Activated naive CD4-positive, alpha-beta T cell treated with anti-CD3 and anti-CD28 coated beads, Interleukin-2, amount 10 ng/mL, durations not matched to agents 7 days and 5 days (primary cell): ENCODE results near the gene IGF1R.

Experiments used
- CTCF ChIA-PET: fragments of 350-600 bp; sonication (Branson Sonifier 250); formaldehyde crosslinking; loops from one replicate; lab custom pipeline; 2021; ENCODE audit warnings: antibody characterized with exemption; lab: Charles Lee
- DNase-seq: peaks from one replicate; pipeline ENCODE4 v3.0.0-alpha.2; 2020
- H3K27ac Mint-ChIP-seq: one replicate; pipeline ENCODE4 v1.8.0; 2021; ENCODE audit warnings: mild to moderate bottlenecking, moderate library complexity, mixed read lengths
- H3K27me3 Mint-ChIP-seq: one replicate; pipeline ENCODE4 v1.8.0; 2021; ENCODE audit warnings: mild to moderate bottlenecking, mixed read lengths
- H3K36me3 Mint-ChIP-seq: one replicate; pipeline ENCODE4 v1.8.0; 2021; ENCODE audit warnings: mixed read lengths
- H3K4me1 Mint-ChIP-seq: one replicate; pipeline ENCODE4 v1.8.0; 2021; ENCODE audit warnings: mixed read lengths
- H3K4me3 Mint-ChIP-seq: one replicate; pipeline ENCODE4 v1.8.0; 2021; ENCODE audit warnings: mild to moderate bottlenecking, moderate library complexity, mixed read lengths
- H3K9me3 Mint-ChIP-seq: one replicate; pipeline ENCODE4 v1.8.0; 2021; ENCODE audit warnings: mixed read lengths

IGF1R gene

DNA sequence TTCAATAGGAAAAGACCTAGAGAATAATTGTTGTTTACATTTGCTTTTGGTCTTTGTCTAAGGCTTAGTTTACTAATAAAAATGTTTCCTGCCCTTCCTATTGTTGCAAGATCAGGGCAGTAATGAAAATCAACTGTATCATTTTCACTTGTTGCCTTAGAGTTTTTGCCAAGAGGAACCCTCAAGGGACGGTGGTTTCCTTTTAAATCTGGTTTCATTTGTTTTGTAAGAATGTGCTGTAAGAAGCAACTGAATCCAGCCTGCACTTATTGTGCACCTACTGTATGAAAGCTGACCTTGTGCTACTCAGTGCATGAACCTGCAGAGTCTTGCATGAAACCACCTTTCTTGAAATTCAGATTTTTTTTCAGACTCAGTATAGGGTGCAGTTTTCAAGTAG, 5.3 kb downstream of the IGF1R start:
- CTCF ChIA-PET: interaction anchor here (1.0 to 2.7 kb wide), 2 partner anchors 134 kb away, joined by 4 to 10 read pairs; no protein-coding TSS in a partner anchor
- DNase-seq: no peak
- no peaks in the 10 kb centered on the region for H3K36me3 Mint-ChIP-seq
- no peaks in the 10 kb centered on the region for H3K9me3 Mint-ChIP-seq
- H3K4me3 Mint-ChIP-seq: no peak overlapping the region
- H3K27ac Mint-ChIP-seq: no peak overlapping the region
- peaks cover 46% of the 10 kb centered on the region for H3K4me1 Mint-ChIP-seq
- peaks cover 27% of the 10 kb centered on the region for H3K27me3 Mint-ChIP-seq

DNA sequence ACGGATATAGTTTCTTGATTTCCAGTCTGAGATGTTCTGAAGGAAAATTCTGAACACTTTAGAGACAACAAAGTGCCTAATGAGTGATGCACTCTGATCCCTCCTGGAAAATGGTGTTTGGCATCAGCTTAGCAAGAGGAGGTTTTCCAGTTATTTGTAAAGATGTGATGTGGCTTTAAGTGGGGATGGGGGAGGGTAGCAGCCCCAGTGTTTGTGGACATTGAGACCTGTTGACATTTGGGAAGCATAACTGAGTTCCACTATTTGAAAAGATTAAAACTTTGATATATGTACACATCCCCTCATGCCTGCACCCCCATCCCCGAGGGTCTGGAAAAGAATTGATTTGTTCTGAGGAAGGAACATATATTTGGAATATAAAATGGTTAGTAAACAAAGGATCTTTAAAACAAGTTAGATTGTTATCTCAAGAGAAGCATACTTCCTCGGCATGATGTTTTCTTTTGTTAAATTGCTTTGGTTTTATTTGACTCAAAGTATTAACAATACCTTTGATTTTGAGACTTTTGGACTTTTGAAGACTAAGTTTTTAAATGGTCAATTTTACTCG, 6.5 kb downstream of the IGF1R start:
- Mint-ChIP-seq H3K27ac (no peak overlapping the region), H3K4me3 (no peak overlapping the region), H3K36me3 (no peaks in the 10 kb centered on the region), H3K4me1 (peaks cover 46% of the 10 kb centered on the region), H3K9me3 (no peaks in the 10 kb centered on the region), H3K27me3 (peaks cover 31% of the 10 kb centered on the region)
- no peak for DNase-seq
- CTCF ChIA-PET: interaction anchor here (1.0 kb wide), 1 partner anchor 136 kb away, joined by 4 read pairs; no protein-coding TSS in a partner anchor

DNA sequence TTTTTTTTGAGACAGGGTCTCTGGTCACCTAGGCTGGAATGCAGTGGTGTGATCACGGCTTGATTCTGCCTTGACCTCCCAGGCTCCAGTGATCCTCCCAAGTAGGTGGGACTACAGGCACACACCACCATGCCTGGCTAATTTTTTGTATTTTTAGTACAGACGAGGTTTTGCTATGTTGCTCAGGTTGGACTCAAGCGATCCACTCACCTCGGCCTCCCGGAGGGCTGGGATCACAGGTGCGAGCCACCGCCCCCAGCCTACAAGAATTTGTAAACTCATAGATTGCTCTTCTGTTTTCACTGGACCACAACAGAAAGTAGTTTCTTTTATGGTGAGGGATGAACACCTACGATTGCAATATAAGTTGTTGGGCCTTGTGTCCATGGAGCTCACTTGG, 7.4 kb downstream of the IGF1R start:
- Mint-ChIP-seq H3K9me3 (no peaks in the 10 kb centered on the region), H3K27me3 (peaks cover 23% of the 10 kb centered on the region), H3K4me3 (no peak overlapping the region), H3K27ac (no peak overlapping the region), H3K36me3 (no peaks in the 10 kb centered on the region), H3K4me1 (peaks cover 40% of the 10 kb centered on the region)
- CTCF ChIA-PET: no interaction called here
- no peak for DNase-seq

DNA sequence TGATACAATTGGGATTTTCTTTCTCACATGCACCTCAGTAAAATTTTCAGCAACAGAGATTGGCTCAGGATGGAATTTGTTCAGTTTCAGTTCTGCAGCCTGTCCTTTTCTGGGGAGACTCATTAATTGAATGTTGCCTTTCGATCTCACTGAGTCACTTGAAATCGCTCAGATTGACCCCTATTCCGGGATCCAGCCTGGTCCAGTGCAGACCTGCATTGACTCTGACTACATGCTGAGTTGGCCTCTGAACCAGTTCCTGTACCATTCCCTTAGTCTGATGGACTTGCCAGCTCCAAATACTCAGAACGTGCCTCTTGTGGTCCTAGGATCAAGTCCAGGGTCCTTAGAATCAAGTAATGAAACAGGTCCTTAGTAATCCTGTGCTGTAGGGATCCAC, 9.4 kb downstream of the IGF1R start:
- Mint-ChIP-seq H3K4me3 (no peak overlapping the region), H3K27ac (no peak overlapping the region), H3K4me1 (peaks cover 21% of the 10 kb centered on the region), H3K27me3 (peaks cover 4% of the 10 kb centered on the region), H3K36me3 (no peaks in the 10 kb centered on the region), H3K9me3 (no peaks in the 10 kb centered on the region)
- no peak for DNase-seq
- CTCF ChIA-PET: interaction anchor here (1.1 to 4.6 kb wide), 4 partner anchors 11 to 215 kb away, joined by 3 to 88 read pairs (median 12); no protein-coding TSS in a partner anchor

DNA sequence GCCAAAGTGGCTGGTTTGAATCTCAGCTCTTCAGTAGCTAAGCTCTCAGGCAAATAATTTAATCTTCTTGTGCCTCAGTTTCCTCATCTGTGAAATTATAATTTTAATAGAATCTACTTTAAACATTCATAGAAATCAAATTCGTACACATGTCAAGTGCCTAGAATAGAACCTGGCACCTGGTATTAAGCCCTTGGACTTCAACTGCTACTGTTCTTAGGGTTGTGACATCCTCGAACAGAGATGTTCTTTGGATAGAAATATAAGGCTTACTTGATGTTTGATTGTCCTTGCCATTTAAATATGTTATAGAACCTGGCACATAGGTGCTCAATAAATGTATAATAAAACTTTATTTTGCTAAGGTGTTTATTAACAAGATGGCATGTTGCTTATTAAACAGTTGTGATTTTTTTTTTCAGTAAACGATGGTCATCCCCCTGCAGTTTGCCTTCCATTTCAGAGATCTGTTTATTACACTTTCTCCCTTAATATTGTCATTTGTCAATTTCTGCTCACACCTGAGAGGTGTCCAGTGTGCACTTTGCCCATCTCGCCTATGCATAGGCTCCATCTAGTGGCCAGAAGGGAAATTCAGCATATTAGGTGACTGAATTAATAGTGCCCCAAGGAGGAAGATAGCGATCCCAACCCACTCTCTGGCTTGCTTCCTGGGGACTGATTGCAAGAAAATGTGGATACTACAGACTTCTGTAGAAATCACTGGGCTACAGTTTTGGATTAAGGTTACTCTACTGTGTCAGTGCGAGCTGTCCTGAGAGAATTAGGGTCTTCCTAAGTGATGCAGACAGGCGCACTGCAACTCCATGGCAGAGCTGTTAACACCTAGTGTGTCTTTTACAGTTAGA, 10.7 kb downstream of the IGF1R start:
- H3K36me3 Mint-ChIP-seq: no peaks in the 10 kb centered on the region

DNA sequence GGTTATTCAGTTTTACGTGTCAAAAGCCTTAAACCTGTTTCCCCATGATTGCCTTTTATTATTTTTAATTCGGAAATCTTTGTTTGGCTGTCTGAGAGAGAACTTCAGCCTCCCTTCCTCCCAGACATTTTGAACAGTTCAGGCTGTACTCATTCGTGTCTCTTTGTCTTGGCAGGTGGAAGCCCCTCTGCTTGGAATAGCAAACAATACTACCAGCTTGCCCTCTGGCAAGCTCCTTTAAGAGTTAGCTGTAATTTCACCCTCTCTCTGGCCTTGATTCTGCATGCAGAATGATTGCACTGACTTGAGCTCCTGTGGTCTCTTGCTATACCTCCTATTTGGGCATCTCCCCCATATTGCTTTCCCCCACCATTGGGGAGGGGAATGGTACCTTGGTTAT, 11.7 kb downstream of the IGF1R start:
- Mint-ChIP-seq H3K27me3 (peaks cover 4% of the 10 kb centered on the region), H3K4me1 (peaks cover 9% of the 10 kb centered on the region)

More for the DNA sequence above, 10.7 kb downstream of the IGF1R start:
- Mint-ChIP-seq H3K27me3 (peaks cover 4% of the 10 kb centered on the region), H3K4me3 (no peak overlapping the region), H3K9me3 (no peaks in the 10 kb centered on the region), H3K4me1 (peaks cover 12% of the 10 kb centered on the region), H3K27ac (no peak overlapping the region)
- DNase-seq: peak; percentile 49
- CTCF ChIA-PET: interaction anchor here (0.6 to 4.6 kb wide), 21 partner anchors 9 to 403 kb away, joined by 3 to 88 read pairs (median 4); partner anchors contain the start of gene IGF1R

DNA sequence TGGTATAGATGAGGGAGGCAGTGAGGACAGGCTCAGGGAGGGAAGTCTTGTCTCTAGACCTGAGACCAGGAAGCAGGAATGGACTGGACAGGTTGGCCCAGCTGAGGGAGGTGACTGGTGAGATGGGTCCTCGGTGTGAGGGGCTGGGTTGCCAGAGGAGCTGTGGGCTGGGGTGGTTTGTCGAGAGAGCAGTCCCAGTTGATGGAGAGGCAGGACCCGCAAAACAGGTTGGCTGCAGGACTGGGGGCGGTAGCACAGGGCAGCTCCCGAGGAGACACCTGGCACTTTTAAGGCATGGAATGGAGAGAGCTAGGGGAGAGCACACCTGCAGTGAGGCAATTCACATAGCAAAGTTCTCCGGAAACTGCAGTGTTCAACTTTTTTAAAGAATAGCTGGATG, 14.7 kb downstream of the IGF1R start:
- no peaks in the 10 kb centered on the region for H3K36me3 Mint-ChIP-seq
- H3K9me3 Mint-ChIP-seq: no peaks in the 10 kb centered on the region
- no peak for DNase-seq
- CTCF ChIA-PET: interaction anchor here (1.0 to 1.1 kb wide), 2 partner anchors 42 to 188 kb away, joined by 3 read pairs; no protein-coding TSS in a partner anchor
- peaks cover 16% of the 10 kb centered on the region for H3K4me1 Mint-ChIP-seq
- H3K27me3 Mint-ChIP-seq: peaks cover 4% of the 10 kb centered on the region
- no peak overlapping the region for H3K27ac Mint-ChIP-seq
- H3K4me3 Mint-ChIP-seq: no peak overlapping the region

More for the DNA sequence above, 11.7 kb downstream of the IGF1R start:
- CTCF ChIA-PET: interaction anchor here (0.5 to 4.6 kb wide), 18 partner anchors 8 to 402 kb away, joined by 3 to 88 read pairs (median 4); partner anchors contain the start of gene IGF1R
- Mint-ChIP-seq H3K9me3 (no peaks in the 10 kb centered on the region), H3K27ac (no peak overlapping the region), H3K36me3 (no peaks in the 10 kb centered on the region), H3K4me3 (no peak overlapping the region)
- no peak for DNase-seq

DNA sequence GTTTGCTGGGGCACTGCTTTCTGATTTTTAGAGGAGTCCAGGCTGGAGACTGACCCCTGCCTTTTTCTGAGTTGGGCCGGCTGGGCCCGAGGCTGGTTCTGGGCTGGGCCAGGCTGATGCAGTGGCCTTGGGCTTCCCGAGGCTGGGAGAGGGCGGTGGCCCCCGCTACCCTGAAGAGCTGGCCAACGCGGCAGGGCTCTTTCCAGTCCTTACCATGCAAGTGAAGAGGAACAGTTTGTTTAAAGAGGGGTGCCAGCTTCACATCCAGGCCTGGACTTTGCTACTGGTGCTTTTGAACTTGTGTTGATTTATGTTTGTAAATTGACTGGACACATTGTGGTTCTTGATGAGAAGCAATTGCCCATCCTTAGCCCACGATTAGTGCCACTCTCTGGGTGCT, 15.3 kb downstream of the IGF1R start:
- CTCF ChIA-PET: interaction anchor here (1.0 to 1.1 kb wide), 2 partner anchors 41 to 187 kb away, joined by 3 read pairs; no protein-coding TSS in a partner anchor
- Mint-ChIP-seq H3K36me3 (no peaks in the 10 kb centered on the region), H3K27me3 (peaks cover 4% of the 10 kb centered on the region), H3K27ac (no peak overlapping the region), H3K9me3 (no peaks in the 10 kb centered on the region), H3K4me3 (no peak overlapping the region), H3K4me1 (peaks cover 22% of the 10 kb centered on the region)
- DNase-seq: no peak

DNA sequence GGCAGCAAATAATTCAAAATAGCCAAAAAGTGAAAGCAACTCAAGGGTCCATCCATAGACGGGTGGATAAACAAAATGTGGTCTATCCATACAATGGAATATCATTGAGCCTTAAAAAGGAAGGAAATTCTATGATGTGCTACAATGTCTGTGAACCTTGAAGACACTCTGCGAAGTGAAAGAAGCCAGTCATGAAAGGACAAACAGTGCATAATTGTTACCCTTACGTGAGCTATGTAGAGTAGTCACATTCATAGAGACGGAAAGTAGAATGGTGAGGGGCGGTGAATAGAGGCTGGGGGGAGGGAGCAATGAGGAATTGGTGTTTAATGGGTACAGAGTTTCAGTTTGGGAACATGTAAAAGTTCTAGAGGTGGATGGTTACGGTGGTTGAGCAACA, 18.1 kb downstream of the IGF1R start:
- Mint-ChIP-seq H3K36me3 (no peaks in the 10 kb centered on the region), H3K9me3 (no peaks in the 10 kb centered on the region), H3K4me3 (no peak overlapping the region), H3K27ac (no peak overlapping the region), H3K27me3 (no peaks in the 10 kb centered on the region), H3K4me1 (peaks cover 49% of the 10 kb centered on the region)
- CTCF ChIA-PET: interaction anchor here (0.8 kb wide), 1 partner anchor 215 kb away, joined by 3 read pairs; no protein-coding TSS in a partner anchor
- DNase-seq: no peak

DNA sequence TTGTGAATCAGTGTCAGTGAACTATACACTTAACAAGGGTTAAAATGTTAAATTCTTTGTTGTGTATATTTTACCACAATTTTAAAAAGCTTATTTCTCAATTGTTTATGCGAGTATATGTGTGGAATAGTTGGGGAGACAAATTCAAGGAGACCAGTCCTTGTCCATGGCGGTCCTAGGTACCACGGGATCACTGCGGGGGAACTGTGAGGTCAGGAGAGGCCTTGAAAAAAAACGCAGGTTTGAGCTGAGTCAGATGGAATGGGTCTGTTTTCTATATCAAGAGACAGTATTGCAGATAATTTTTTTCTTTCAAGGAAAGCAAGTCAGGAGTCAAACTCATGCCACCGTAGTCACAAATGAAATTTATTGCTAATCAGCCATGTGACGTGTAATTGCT, 18.5 kb downstream of the IGF1R start:
- peaks cover 49% of the 10 kb centered on the region for H3K4me1 Mint-ChIP-seq

DNA sequence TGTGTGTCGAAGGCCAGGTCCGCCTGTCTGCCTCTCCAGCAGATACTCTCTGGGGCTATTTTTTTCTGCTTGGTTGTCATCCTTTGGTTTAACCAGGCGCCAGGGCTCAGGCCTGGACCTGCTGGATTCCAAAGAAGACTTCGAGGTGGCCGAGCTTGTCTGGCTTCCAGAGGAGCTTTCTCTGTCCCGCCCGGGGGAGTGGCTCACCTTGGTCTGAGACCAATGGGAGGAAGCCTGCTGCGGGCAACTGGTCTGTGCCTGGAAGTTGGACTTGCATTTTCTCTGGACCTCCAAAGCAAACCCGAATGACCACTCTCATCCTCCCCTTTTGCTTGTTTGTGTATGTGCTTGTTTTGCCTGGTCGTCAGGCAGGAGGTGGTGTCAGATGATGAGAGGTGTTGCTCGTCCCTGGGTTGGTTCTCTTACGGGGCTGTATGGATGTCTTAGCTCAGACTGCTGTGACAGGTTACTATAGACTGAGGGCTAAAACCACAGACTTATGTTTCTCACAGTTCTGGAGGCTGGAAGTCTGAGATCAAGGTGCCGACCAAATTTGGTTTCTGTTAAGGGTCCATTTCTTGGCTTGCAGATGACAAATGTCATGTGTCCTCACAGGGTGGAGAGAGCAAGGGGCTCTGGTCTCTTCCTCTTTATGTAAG, 19.3 kb downstream of the IGF1R start:
- no peaks in the 10 kb centered on the region for H3K36me3 Mint-ChIP-seq
- no peaks in the 10 kb centered on the region for H3K9me3 Mint-ChIP-seq
- DNase-seq: no peak
- no peak overlapping the region for H3K27ac Mint-ChIP-seq
- peaks cover 49% of the 10 kb centered on the region for H3K4me1 Mint-ChIP-seq
- H3K4me3 Mint-ChIP-seq: no peak overlapping the region
- no peaks in the 10 kb centered on the region for H3K27me3 Mint-ChIP-seq
- CTCF ChIA-PET: interaction anchor here (1.2 to 2.4 kb wide), 3 partner anchors 9 to 166 kb away, joined by 3 to 16 read pairs (median 3); no protein-coding TSS in a partner anchor

More for the DNA sequence above, 18.5 kb downstream of the IGF1R start:
- Mint-ChIP-seq H3K27ac (no peak overlapping the region), H3K36me3 (no peaks in the 10 kb centered on the region), H3K9me3 (no peaks in the 10 kb centered on the region), H3K27me3 (no peaks in the 10 kb centered on the region), H3K4me3 (no peak overlapping the region)
- CTCF ChIA-PET: interaction anchor here (0.8 to 1.3 kb wide), 3 partner anchors 26 to 214 kb away, joined by 3 read pairs; no protein-coding TSS in a partner anchor
- no peak for DNase-seq

DNA sequence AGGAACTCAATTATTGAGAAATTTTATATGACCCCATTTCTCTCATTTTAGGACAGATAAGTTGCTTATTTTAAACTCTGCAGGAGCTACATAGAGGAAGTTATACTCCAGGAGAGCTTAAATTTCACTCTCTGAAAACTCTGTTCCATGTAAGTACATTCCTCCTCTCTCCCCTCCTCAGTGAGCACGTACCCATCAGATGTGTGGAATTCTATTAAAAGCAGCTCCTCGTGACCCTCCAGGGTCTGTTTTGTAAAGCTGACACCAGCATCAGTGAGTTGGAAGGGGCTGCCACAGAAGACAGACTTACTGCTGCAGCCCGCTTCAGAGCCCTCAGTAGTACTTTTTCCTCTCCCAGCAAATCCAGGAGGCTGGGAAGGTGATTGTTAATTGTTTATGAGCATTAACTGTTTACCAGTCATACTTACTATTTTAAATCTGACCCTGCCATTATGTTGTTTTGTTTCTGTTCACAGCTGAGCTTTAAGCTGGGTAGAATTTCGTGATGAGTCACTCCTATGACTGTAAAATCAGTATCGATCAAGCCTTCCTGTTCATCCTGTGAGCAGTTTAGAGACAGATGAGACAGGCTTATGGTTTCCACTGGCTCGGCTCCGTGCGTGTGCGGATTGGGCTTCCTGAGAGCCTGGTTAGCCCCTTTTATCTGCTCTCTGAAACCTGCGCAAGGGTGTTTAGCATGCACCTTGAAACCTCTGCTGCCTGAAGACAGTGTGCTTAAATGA, 20.4 kb downstream of the IGF1R start:
- no peaks in the 10 kb centered on the region for H3K27me3 Mint-ChIP-seq
- CTCF ChIA-PET: interaction anchor here (0.9 to 2.4 kb wide), 3 partner anchors 10 to 211 kb away, joined by 3 to 16 read pairs (median 3); no protein-coding TSS in a partner anchor
- peaks cover 46% of the 10 kb centered on the region for H3K4me1 Mint-ChIP-seq
- H3K4me3 Mint-ChIP-seq: no peak overlapping the region
- peak overlapping the region; percentile 59 for H3K27ac Mint-ChIP-seq
- H3K36me3 Mint-ChIP-seq: no peaks in the 10 kb centered on the region
- no peaks in the 10 kb centered on the region for H3K9me3 Mint-ChIP-seq
- DNase-seq: peak; percentile 62

DNA sequence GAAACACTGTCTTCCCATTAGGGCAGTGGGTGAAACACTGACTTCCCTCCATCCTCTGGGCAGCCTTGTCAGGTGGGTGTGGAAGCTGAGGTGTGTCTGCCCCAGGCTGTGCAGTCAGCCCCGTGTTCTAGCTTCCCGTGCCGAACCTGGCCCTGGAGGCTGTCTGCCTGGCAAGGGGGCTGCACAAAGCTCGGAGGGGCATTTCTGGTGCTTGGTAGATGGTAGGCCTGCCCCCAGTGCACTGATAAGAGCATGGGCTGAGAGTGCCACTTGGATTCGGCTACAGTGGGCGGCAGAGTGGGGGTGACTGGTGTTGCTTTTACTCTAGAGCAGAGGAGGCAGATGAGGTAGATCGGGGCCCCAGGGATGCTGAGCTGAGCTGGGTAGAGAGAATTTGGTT, 21.3 kb downstream of the IGF1R start:
- H3K4me3 Mint-ChIP-seq: no peak overlapping the region
- CTCF ChIA-PET: interaction anchor here (1.0 to 2.4 kb wide), 3 partner anchors 11 to 180 kb away, joined by 3 to 16 read pairs (median 3); no protein-coding TSS in a partner anchor
- H3K27ac Mint-ChIP-seq: no peak overlapping the region
- no peaks in the 10 kb centered on the region for H3K27me3 Mint-ChIP-seq
- no peaks in the 10 kb centered on the region for H3K9me3 Mint-ChIP-seq
- peaks cover 43% of the 10 kb centered on the region for H3K4me1 Mint-ChIP-seq
- no peaks in the 10 kb centered on the region for H3K36me3 Mint-ChIP-seq
- no peak for DNase-seq
